ENCODE results near the gene SAMM50. TPM values are rescaled to one million over a fixed set of nuclear protein-coding genes. Genes with fewer than 3 reads are reported as not detected.

The SAMM50 gene
- total RNA-seq, 1 donor: 37.6 TPM

GRCh38 chr22:43985532-43985931, 30.3 kb downstream of the SAMM50 start:
- no peak overlapping the region for H3K4me3 ChIP-seq (ENCODE audit: low read depth, low read length)
- TF ChIP-seq CTCF (IDR thresholded peaks at IDR 0.05; ENCODE audit: insufficient read depth, low read depth, low read length): no peak
- peak; percentile 21 for DNase-seq (ENCODE audit: low read depth)

- H3K4me3 ChIP-seq (ENCODE audit: low read depth, low read length): no peak overlapping the region
- TF ChIP-seq CTCF (IDR thresholded peaks at IDR 0.05; ENCODE audit: insufficient read depth, low read depth, low read length): no peak
- no peak for DNase-seq (ENCODE audit: low read depth)
Measured at GRCh38 chr22:43988116-43988820, 33.0 kb downstream of the SAMM50 start.

GRCh38 chr22:43988960-43989359, 33.7 kb downstream of the SAMM50 start:
- no peak for TF ChIP-seq CTCF (IDR thresholded peaks at IDR 0.05; ENCODE audit: insufficient read depth, low read depth, low read length)
- no peak for DNase-seq (ENCODE audit: low read depth)

GRCh38 chr22:43990044-43990443, 34.8 kb downstream of the SAMM50 start:
- no peak for TF ChIP-seq CTCF (IDR thresholded peaks at IDR 0.05; ENCODE audit: insufficient read depth, low read depth, low read length)

More at GRCh38 chr22:43988960-43989359, 33.7 kb downstream of the SAMM50 start:
- H3K4me3 ChIP-seq (ENCODE audit: low read depth, low read length): no peak overlapping the region

GRCh38 chr22:43991316-43992020, 36.2 kb downstream of the SAMM50 start:
- no peak overlapping the region for H3K4me3 ChIP-seq (ENCODE audit: low read depth, low read length)
- no peak for DNase-seq (ENCODE audit: low read depth)
- TF ChIP-seq CTCF (IDR thresholded peaks at IDR 0.05; ENCODE audit: insufficient read depth, low read depth, low read length): no peak

More at GRCh38 chr22:43990044-43990443, 34.8 kb downstream of the SAMM50 start:
- no peak overlapping the region for H3K4me3 ChIP-seq (ENCODE audit: low read depth, low read length)
- DNase-seq (ENCODE audit: low read depth): no peak

GRCh38 chr22:43992331-43992821, 37.1 kb downstream of the SAMM50 start:
- DNase-seq (ENCODE audit: low read depth): no peak
- H3K4me3 ChIP-seq (ENCODE audit: low read depth, low read length): no peak overlapping the region
- no peak for TF ChIP-seq CTCF (IDR thresholded peaks at IDR 0.05; ENCODE audit: insufficient read depth, low read depth, low read length)

Data from fibroblast of villous mesenchyme (primary cell).